ENCODE measurements around the gene CALML4. TPM values are rescaled to one million over a fixed set of nuclear protein-coding genes. Genes with fewer than 3 reads are reported as not detected.

The CALML4 gene
- total RNA-seq, 2 experiments from 2014 or later = 6.8 to 9.2 TPM

Other genes starting within 250 kb of the CALML4 start
- gene PIAS1, start 151.0 kb downstream of the CALML4 start, total RNA-seq = 10 to 100 TPM; 26.7 to 45.8 TPM
- 10 to 100 TPM; 45.1 to 48.2 TPM for gene CLN6, start 24.4 kb upstream of the CALML4 start, total RNA-seq
- 10 to 100 TPM; 41.1 to 50.0 TPM for gene FEM1B, start 72.4 kb upstream of the CALML4 start, total RNA-seq
- 1 to 10 TPM; 2.9 to 3.2 TPM for gene ITGA11, start 226.8 kb upstream of the CALML4 start, total RNA-seq